Measurements from ENCODE around the gene NPAS1. TPM values are rescaled to one million over a fixed set of nuclear protein-coding genes. Genes with fewer than 3 reads are reported as not detected.

The NPAS1 gene
- total and polyA plus RNA-seq, 4 donors = 0.31 to 1.2 (median 0.70) TPM

DNA sequence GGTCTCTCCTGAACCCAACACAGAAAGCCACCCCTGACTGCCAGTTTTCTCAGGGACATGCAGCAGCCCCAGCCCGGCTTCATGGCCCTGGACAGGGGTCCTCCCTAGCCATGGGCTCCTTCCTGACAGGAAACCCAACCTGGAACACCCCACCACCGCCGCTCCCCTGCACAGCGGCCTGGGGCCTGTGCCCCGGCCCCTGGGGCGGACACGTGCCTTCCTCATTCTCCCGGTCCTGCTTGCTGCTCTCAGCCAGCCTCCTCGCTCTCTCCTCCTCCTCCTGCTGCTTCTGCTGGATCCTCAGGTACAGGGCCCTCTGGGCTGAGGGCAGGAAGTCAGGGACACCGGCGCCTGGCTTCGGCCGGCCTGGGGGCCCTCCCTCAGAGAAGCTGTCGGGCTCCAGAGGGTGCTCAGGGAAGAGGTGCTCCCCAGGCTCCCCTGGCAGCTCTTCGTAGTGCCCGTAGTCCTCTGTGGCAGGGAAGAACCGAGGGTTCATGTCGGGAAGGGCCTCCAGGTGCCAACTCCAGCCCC, 49.3 kb downstream of the NPAS1 start:
- no peak overlapping the region for H3K4me3 ChIP-seq
- H3K27ac ChIP-seq (ENCODE audit: low read depth in 1 of 2, low read length in 1 of 2) = no peak overlapping the region
- ATAC-seq (ENCODE audit: insufficient read depth, low FRiP score) (no peak), DNase-seq (no peak)
- no peaks in the 10 kb centered on the region for H3K27me3 ChIP-seq (ENCODE audit: control insufficient read depth in 3 of 3, insufficient read depth in 3 of 3, low read length in 2 of 3)
- H3K9me3 ChIP-seq (ENCODE audit: control insufficient read depth in 4 of 4, insufficient read depth in 3 of 4, low read length in 3 of 4) = no peaks in the 10 kb centered on the region
- WGBS, 2 donors = 92 to 94% methylated on average over 16 to 18 of the region's 18 CpGs
- TF ChIP-seq CTCF (IDR thresholded peaks at IDR 0.05; ENCODE audit: control extremely low read depth, extremely low read depth) = no peak
- peaks cover 17 to 72% (median 36%) of the 10 kb centered on the region in 4 donors for H3K36me3 ChIP-seq (ENCODE audit: control insufficient read depth in 4 of 4, insufficient read depth in 4 of 4, low read length in 4 of 4)
- no peak overlapping the region for H3K9ac ChIP-seq (ENCODE audit: insufficient read depth in 1 of 2, low read length in 2 of 2)
- no peaks in the 10 kb centered on the region for H3K4me1 ChIP-seq (ENCODE audit: control insufficient read depth in 5 of 5, insufficient read depth in 5 of 5, low read length in 5 of 5)

DNA sequence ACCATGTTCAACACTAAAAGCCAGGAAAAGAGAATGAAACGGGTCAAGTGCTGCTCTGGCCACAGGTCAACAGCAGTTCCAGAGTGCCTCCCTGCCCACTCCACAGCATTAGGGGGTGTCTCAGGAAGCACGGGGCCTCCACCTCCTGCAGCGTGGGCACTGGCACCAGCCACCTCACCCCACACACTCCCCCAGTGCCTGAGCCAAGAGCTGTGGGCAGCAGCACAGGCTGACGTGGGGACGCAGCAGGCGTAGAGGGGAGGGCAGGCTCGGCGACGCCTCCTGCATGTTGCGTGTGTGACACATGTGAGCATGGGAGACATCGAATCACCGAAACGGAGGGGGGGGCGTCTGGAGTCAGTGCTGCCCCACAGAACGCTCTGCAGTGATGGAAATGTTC, 50.2 kb downstream of the NPAS1 start:
- WGBS, 2 donors = 87 to 91% methylated on average over 15 of the region's 15 CpGs
- peaks cover 17 to 76% (median 37%) of the 10 kb centered on the region in 4 donors for H3K36me3 ChIP-seq (ENCODE audit: control insufficient read depth in 4 of 4, insufficient read depth in 4 of 4, low read length in 4 of 4)

GRCh38 chr19:47070756-47071155, 51.1 kb downstream of the NPAS1 start:
- Histone ChIP-seq H3K36me3 (ENCODE audit: control insufficient read depth in 4 of 4, insufficient read depth in 4 of 4, low read length in 4 of 4) (peaks cover 17 to 72% (median 33%) of the 10 kb centered on the region in 4 donors), H3K9me3 (ENCODE audit: control insufficient read depth in 4 of 4, insufficient read depth in 3 of 4, low read length in 3 of 4) (no peaks in the 10 kb centered on the region), H3K4me3 (no peak overlapping the region), H3K27me3 (ENCODE audit: control insufficient read depth in 3 of 3, insufficient read depth in 3 of 3, low read length in 2 of 3) (no peaks in the 10 kb centered on the region), H3K9ac (ENCODE audit: insufficient read depth in 1 of 2, low read length in 2 of 2) (no peak overlapping the region), H3K4me1 (ENCODE audit: control insufficient read depth in 5 of 5, insufficient read depth in 5 of 5, low read length in 5 of 5) (peaks cover 0 to 14% (median 4%) of the 10 kb centered on the region in 5 donors), H3K27ac (ENCODE audit: low read depth in 1 of 2, low read length in 1 of 2) (no peak overlapping the region)
- 94 to 97% methylated on average over 18 of the region's 18 CpGs for WGBS, 2 donors
- no peak for DNase-seq
- no peak for TF ChIP-seq CTCF (IDR thresholded peaks at IDR 0.05; ENCODE audit: control extremely low read depth, extremely low read depth)
- no peak for ATAC-seq (ENCODE audit: insufficient read depth, low FRiP score)

More for the DNA sequence above, 50.2 kb downstream of the NPAS1 start:
- ATAC-seq (ENCODE audit: insufficient read depth, low FRiP score) = no peak
- Histone ChIP-seq H3K27me3 (ENCODE audit: control insufficient read depth in 3 of 3, insufficient read depth in 3 of 3, low read length in 2 of 3) (no peaks in the 10 kb centered on the region), H3K4me1 (ENCODE audit: control insufficient read depth in 5 of 5, insufficient read depth in 5 of 5, low read length in 5 of 5) (peaks cover 0 to 4% (median 0%) of the 10 kb centered on the region in 5 donors), H3K9ac (ENCODE audit: insufficient read depth in 1 of 2, low read length in 2 of 2) (no peak overlapping the region), H3K9me3 (ENCODE audit: control insufficient read depth in 4 of 4, insufficient read depth in 3 of 4, low read length in 3 of 4) (no peaks in the 10 kb centered on the region), H3K27ac (ENCODE audit: low read depth in 1 of 2, low read length in 1 of 2) (no peak overlapping the region), H3K4me3 (no peak overlapping the region)
- no peak for TF ChIP-seq CTCF (IDR thresholded peaks at IDR 0.05; ENCODE audit: control extremely low read depth, extremely low read depth)
- no peak for DNase-seq

DNA sequence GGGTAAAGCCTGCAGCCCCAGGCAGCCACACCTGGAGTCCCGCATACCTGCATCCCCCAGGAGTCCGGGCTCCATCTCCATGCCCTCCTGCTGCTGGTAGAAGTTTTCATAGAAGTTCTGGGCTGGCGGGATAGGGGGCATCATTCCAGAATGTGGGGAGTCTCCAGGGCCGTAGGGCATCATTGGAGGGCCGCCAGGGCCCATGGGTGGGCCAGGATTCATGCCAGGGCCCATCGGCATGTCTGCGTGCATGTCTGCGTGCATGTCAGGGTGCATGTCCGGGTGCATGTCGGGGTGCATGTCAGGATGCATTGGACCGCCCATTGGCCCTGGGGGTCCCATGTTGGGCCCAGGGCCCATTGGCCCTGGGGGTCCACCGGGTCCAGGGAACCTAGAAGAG, 52.1 kb downstream of the NPAS1 start:
- TF ChIP-seq CTCF (IDR thresholded peaks at IDR 0.05; ENCODE audit: control extremely low read depth, extremely low read depth) = no peak
- no peak for DNase-seq
- Histone ChIP-seq H3K4me1 (ENCODE audit: control insufficient read depth in 5 of 5, insufficient read depth in 5 of 5, low read length in 5 of 5) (peaks cover 0 to 22% (median 11%) of the 10 kb centered on the region in 5 donors), H3K36me3 (ENCODE audit: control insufficient read depth in 4 of 4, insufficient read depth in 4 of 4, low read length in 4 of 4) (peaks cover 14 to 65% (median 33%) of the 10 kb centered on the region in 4 donors), H3K9me3 (ENCODE audit: control insufficient read depth in 4 of 4, insufficient read depth in 3 of 4, low read length in 3 of 4) (no peaks in the 10 kb centered on the region), H3K9ac (ENCODE audit: insufficient read depth in 1 of 2, low read length in 2 of 2) (no peak overlapping the region), H3K27me3 (ENCODE audit: control insufficient read depth in 3 of 3, insufficient read depth in 3 of 3, low read length in 2 of 3) (no peaks in the 10 kb centered on the region), H3K4me3 (no peak overlapping the region), H3K27ac (ENCODE audit: low read depth in 1 of 2, low read length in 1 of 2) (no peak overlapping the region)
- 91 to 92% methylated on average over 12 of the region's 12 CpGs for WGBS, 2 donors
- no peak for ATAC-seq (ENCODE audit: insufficient read depth, low FRiP score)

Data from lung (tissue), 12 donors.